Fibroblast of mammary gland (primary cell): ENCODE results near the gene LHX1.
A peak's percentile ranks its signal among the peaks of the same experiment; 100 is the strongest.

Source experiments
- DNase-seq: peaks from one replicate; pipeline ENCODE4 v3.0.0-alpha.2; 2010; ENCODE audit warnings: low read depth
- H3K4me3 ChIP-seq: 2 replicates; pipeline ENCODE4 v1.5.1; 2011; ENCODE audit warnings: low read depth, mild to moderate bottlenecking, low read length, moderate library complexity; ENCODE audit not compliant: control insufficient read depth
- CTCF ChIP-seq: conservative IDR thresholded peaks from 2 replicates; pipeline ENCODE4 v1.5.1; 2011; ENCODE audit warnings: low read depth, low read length, inconsistent platforms; ENCODE audit not compliant: control insufficient read depth, insufficient read depth

LHX1 gene

GRCh38 chr17:36910513-36910912 is 26.8 kb upstream of the LHX1 start:
- TF ChIP-seq CTCF = no peak
- no peak overlapping the region for H3K4me3 ChIP-seq
- no peak for DNase-seq

- no peak overlapping the region for H3K4me3 ChIP-seq
- TF ChIP-seq CTCF = no peak
- no peak for DNase-seq
These were observed 26.3 kb upstream of the LHX1 start for GRCh38 chr17:36911001-36911400.

DNA sequence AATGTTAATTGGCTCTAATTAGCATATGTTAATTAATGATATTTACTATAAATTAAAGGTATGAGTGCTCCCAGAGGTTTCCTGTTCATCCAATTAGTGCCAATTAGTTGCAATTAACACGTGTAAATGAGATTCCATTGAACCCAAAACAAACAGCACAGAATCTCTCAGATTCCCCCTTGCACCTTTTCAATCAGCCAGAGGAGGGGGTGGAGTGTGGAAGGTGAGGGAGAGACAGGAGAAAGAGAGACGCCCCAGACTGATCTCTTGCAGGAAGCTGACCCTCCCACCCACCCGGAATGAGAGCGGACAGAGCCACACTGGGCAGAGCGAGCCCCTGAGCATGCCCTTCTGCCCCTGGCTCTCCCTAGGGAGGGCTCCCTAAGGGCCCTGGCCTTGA is 24.1 kb upstream of the LHX1 start:
- no peak for TF ChIP-seq CTCF
- no peak for DNase-seq

GRCh38 chr17:36918211-36918691 is 19.0 kb upstream of the LHX1 start:
- no peak for TF ChIP-seq CTCF
- peak; percentile 20 for DNase-seq

More for the DNA sequence above, 24.1 kb upstream of the LHX1 start:
- no peak overlapping the region for H3K4me3 ChIP-seq

DNA sequence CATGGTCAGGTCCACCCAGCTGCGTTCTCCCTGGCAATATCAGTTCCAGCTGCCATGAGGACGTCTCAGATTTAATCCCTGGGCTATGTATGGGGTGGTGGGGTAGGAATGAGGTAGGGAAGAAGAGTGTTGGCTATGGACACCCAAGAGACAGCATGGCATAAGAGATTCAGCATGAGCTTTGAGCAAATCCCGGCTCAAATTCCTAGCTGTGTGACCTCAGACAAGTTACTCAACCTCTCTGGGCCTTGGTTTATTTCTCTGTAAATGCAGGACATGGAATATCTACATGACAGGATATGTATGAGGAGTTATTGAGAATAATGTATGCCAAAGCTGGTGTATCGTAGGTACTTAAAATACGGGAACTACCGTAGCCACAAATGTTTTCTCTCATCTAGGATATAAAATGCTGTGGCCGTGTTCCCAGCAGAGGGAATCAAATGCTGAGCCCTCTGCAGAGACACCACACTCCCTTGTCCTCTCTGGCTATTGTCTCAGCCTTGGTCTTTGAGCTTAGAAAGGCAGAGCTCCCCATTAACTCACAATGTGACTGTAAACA is 17.8 kb upstream of the LHX1 start:
- TF ChIP-seq CTCF = no peak
- no peak overlapping the region for H3K4me3 ChIP-seq
- no peak for DNase-seq

More at GRCh38 chr17:36918211-36918691, 19.0 kb upstream of the LHX1 start:
- no peak overlapping the region for H3K4me3 ChIP-seq

GRCh38 chr17:36920032-36921005 is 17.0 kb upstream of the LHX1 start:
- no peak overlapping the region for H3K4me3 ChIP-seq
- TF ChIP-seq CTCF = no peak
- no peak for DNase-seq
